Right cardiac atrium (tissue), 5 donors: Measurements from ENCODE around the gene GRM2. TPM values are rescaled to one million over a fixed set of nuclear protein-coding genes. Genes with fewer than 3 reads are reported as not detected.

ENCODE experiments used
- ATAC-seq, 2 donors: fragments of 200-7000 bp; cut with Tn5 transposase; one replicate each; pipeline versions ENCODE4 v1.8.0 to v1.9.1; 2020; ENCODE audit warnings: moderate library complexity in 2 of 2, mild to moderate bottlenecking in 1 of 2
- DNase-seq, 3 donors: peaks; one replicate each; pipeline ENCODE4 v3.0.0-alpha.2; 2020
- H3K27ac ChIP-seq: one replicate; pipeline ENCODE4 v1.5.1; 2013; ENCODE audit warnings: mild to moderate bottlenecking, low read length, control low read depth, moderate library complexity
- H3K27me3 ChIP-seq: one replicate; pipeline ENCODE4 v1.6.1; 2013; ENCODE audit not compliant: control insufficient read depth, insufficient read depth
- H3K4me1 ChIP-seq: one replicate; pipeline ENCODE4 v1.6.1; 2013; ENCODE audit warnings: low read length; ENCODE audit not compliant: control insufficient read depth, insufficient read depth
- H3K4me3 ChIP-seq: one replicate; pipeline ENCODE4 v1.5.1; 2013; ENCODE audit warnings: low read length, control low read depth
- H3K9me3 ChIP-seq: one replicate; pipeline ENCODE4 v1.6.1; 2013; ENCODE audit warnings: low read length; ENCODE audit not compliant: control insufficient read depth
- WGBS: extraction: QIAGEN DNeasy Blood & Tissue Kit; methylation state at CpG from one replicate; pipeline ENCODE4 v1.1.7; 2013; 5-methylcytosine and 5-hydroxymethylcytosine counted together
- intact Hi-C, 4 donors: fragments of 100-400 bp; cut with DNase I; formaldehyde crosslinking; loops; one replicate each; pipeline versions ENCODE4 v1.11.0 to v1.14.0; 2022 to 2023
- polyA plus RNA-seq: library from polyadenylated mRNA; stranded (reverse); fragments of 200-250 nt; gene quantifications from one replicate; pipeline ENCODE4 v1.2.3, GENCODE V29; 2013
- total RNA-seq, 4 donors: library from RNA; stranded (reverse); fragmentation: NEBNext Ultra II Directional; extraction: Animal tissue kit (Norgen Biotek cat#: 25700); gene quantifications; one replicate each; pipeline ENCODE4 v1.2.1, GENCODE V29; 2021
- donor health status: healthy with polysubstance abuse.
- donor health status: DM: no; HTN: yes; CAD: no.
- donor health status: DM: no; HTN: no; CAD: no.
- donor health status: DM: no; HTN: yes; CAD: no; lungs with severe emphysema.
- donor health status: DM: yes; HTN: yes; CAD: no.

The GRM2 gene
- total and polyA plus RNA-seq, 5 donors = 0.06 to 0.40 (median 0.18) TPM

- no peak for DNase-seq
- H3K4me3 ChIP-seq = no peak overlapping the region
- no peak overlapping the region for H3K27ac ChIP-seq
- H3K27me3 ChIP-seq = no peaks in the 10 kb centered on the region
- 95% methylated on average over 36 of the region's 36 CpGs for WGBS
- intact Hi-C loops = loop anchor here in 1 of 4 donors (10.0 kb wide), 1 partner anchor 89 kb away; no protein-coding TSS in a partner anchor
- no peaks in the 10 kb centered on the region for H3K9me3 ChIP-seq
- ATAC-seq = no peak
- H3K4me1 ChIP-seq = no peaks in the 10 kb centered on the region
These were observed 8.5 kb downstream of the GRM2 start for GRCh38 chr3:51715231-51715976.

- Histone ChIP-seq H3K9me3 (no peaks in the 10 kb centered on the region), H3K27ac (no peak overlapping the region), H3K4me3 (no peak overlapping the region), H3K27me3 (no peaks in the 10 kb centered on the region), H3K4me1 (no peaks in the 10 kb centered on the region)
- WGBS = 97% methylated on average over 8 of the region's 8 CpGs
- no peak for ATAC-seq
- intact Hi-C loops = loop anchor here in 1 of 4 donors (10.0 kb wide), 1 partner anchor 89 kb away; no protein-coding TSS in a partner anchor
- no peak for DNase-seq
These were observed 9.1 kb downstream of the GRM2 start for GRCh38 chr3:51715977-51716294.

- no peaks in the 10 kb centered on the region for H3K9me3 ChIP-seq
- no peaks in the 10 kb centered on the region for H3K4me1 ChIP-seq
- ATAC-seq = no peak
- H3K4me3 ChIP-seq = no peak overlapping the region
- WGBS = 90% methylated on average over 5 of the region's 5 CpGs
- no peak for DNase-seq
- intact Hi-C loops = loop anchor here in 1 of 4 donors (10.0 kb wide), 1 partner anchor 88 kb away; no protein-coding TSS in a partner anchor
- no peak overlapping the region for H3K27ac ChIP-seq
- H3K27me3 ChIP-seq = no peaks in the 10 kb centered on the region
These were observed 9.9 kb downstream of the GRM2 start for GRCh38 chr3:51716805-51717204.

GRCh38 chr3:51717446-51717845, 10.6 kb downstream of the GRM2 start:
- DNase-seq (no peak), ATAC-seq (no peak)
- no peak overlapping the region for H3K4me3 ChIP-seq
- H3K27me3 ChIP-seq = no peaks in the 10 kb centered on the region
- no peak overlapping the region for H3K27ac ChIP-seq
- intact Hi-C loops = loop anchor here in 1 of 4 donors (10.0 kb wide), 1 partner anchor 87 kb away; no protein-coding TSS in a partner anchor
- no peaks in the 10 kb centered on the region for H3K9me3 ChIP-seq
- H3K4me1 ChIP-seq = no peaks in the 10 kb centered on the region
- WGBS = 94% methylated on average over 10 of the region's 10 CpGs

GRCh38 chr3:51717947-51718346, 11.1 kb downstream of the GRM2 start:
- Histone ChIP-seq H3K4me3 (no peak overlapping the region), H3K9me3 (no peaks in the 10 kb centered on the region), H3K4me1 (no peaks in the 10 kb centered on the region), H3K27ac (no peak overlapping the region), H3K27me3 (no peaks in the 10 kb centered on the region)
- ATAC-seq (no peak), DNase-seq (no peak)
- intact Hi-C loops = loop anchor here in 1 of 4 donors (10.0 kb wide), 1 partner anchor 87 kb away; no protein-coding TSS in a partner anchor
- WGBS = 84% methylated on average over 7 of the region's 7 CpGs

GRCh38 chr3:51718547-51719409, 11.9 kb downstream of the GRM2 start:
- Histone ChIP-seq H3K9me3 (no peaks in the 10 kb centered on the region), H3K4me1 (no peaks in the 10 kb centered on the region), H3K27ac (no peak overlapping the region), H3K27me3 (no peaks in the 10 kb centered on the region), H3K4me3 (no peak overlapping the region)
- DNase-seq (peak in 2 of 3 donors; percentile 62 to 84), ATAC-seq (peak; percentile 46 to 57)
- intact Hi-C loops = loop anchor here in 1 of 4 donors (10.0 kb wide), 1 partner anchor 86 kb away; no protein-coding TSS in a partner anchor
- WGBS = 44% methylated on average over 16 of the region's 16 CpGs

- DNase-seq (no peak), ATAC-seq (no peak)
- H3K4me1 ChIP-seq = no peaks in the 10 kb centered on the region
- no peak overlapping the region for H3K27ac ChIP-seq
- H3K9me3 ChIP-seq = no peaks in the 10 kb centered on the region
- 77% methylated on average over 5 of the region's 5 CpGs for WGBS
- H3K4me3 ChIP-seq = no peak overlapping the region
- intact Hi-C loops = loop anchor here in 1 of 4 donors (10.0 kb wide), 1 partner anchor 85 kb away; no protein-coding TSS in a partner anchor
- H3K27me3 ChIP-seq = no peaks in the 10 kb centered on the region
These were observed 12.7 kb downstream of the GRM2 start for GRCh38 chr3:51719410-51720025.

GRCh38 chr3:51720292-51721061, 13.6 kb downstream of the GRM2 start:
- Histone ChIP-seq H3K27ac (no peak overlapping the region), H3K9me3 (no peaks in the 10 kb centered on the region), H3K4me1 (no peaks in the 10 kb centered on the region), H3K4me3 (no peak overlapping the region), H3K27me3 (no peaks in the 10 kb centered on the region)
- DNase-seq (no peak), ATAC-seq (no peak)
- WGBS = 87% methylated on average over 12 of the region's 12 CpGs
- intact Hi-C loops = no loop called here

GRCh38 chr3:51721062-51721745, 14.3 kb downstream of the GRM2 start:
- WGBS = 73% methylated on average over 8 of the region's 8 CpGs
- DNase-seq (no peak), ATAC-seq (no peak)
- H3K9me3 ChIP-seq = no peaks in the 10 kb centered on the region
- intact Hi-C loops = no loop called here
- no peak overlapping the region for H3K27ac ChIP-seq
- no peaks in the 10 kb centered on the region for H3K27me3 ChIP-seq
- no peak overlapping the region for H3K4me3 ChIP-seq
- no peaks in the 10 kb centered on the region for H3K4me1 ChIP-seq

- H3K27me3 ChIP-seq = no peaks in the 10 kb centered on the region
- no peak overlapping the region for H3K27ac ChIP-seq
- H3K4me3 ChIP-seq = no peak overlapping the region
- DNase-seq (no peak), ATAC-seq (no peak)
- no peaks in the 10 kb centered on the region for H3K9me3 ChIP-seq
- H3K4me1 ChIP-seq = no peaks in the 10 kb centered on the region
- intact Hi-C loops = no loop called here
- 70% methylated on average over 4 of the region's 4 CpGs for WGBS
These were observed 15.5 kb downstream of the GRM2 start for GRCh38 chr3:51722362-51722761.
